ENCODE results near the gene CNTN5. TPM values are rescaled to one million over a fixed set of nuclear protein-coding genes. Genes with fewer than 3 reads are reported as not detected.

The CNTN5 gene
- total and polyA plus RNA-seq, 2 experiments from 2014 or later: 9.6 to 10.6 TPM

DNA sequence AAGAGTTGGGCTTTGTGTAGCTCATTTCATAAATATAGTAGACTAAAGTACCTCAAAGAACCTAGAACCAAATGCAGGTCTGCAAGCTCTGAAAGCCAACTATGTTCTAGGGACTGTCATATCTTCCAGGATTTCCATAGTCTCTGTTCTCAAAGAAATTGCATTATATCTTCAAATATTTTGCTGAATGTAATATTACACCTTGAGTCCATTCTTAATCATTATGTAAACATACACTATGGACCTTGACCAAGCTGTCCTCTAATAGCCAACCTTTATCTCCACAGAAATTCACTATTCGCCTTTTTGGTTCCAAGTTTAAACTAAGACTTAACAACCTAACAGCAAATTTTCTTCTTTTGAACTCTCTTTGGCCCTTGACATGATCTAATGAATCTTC lies 987.7 kb downstream of the CNTN5 start:
- DNase-seq (ENCODE audit: low spot score): peak; percentile 10
- Histone ChIP-seq H4K20me1 (ENCODE audit: insufficient read depth, poor library complexity, severe bottlenecking) (no peaks in the 10 kb centered on the region), H3K4me2 (no peak overlapping the region), H3K27me3 (no peaks in the 10 kb centered on the region), H3K9me2 (replicated peaks; ENCODE audit: insufficient read depth) (no peaks in the 10 kb centered on the region), H3K4me1 (ENCODE audit: insufficient read depth) (peaks cover 5% of the 10 kb centered on the region), H3K79me2 (no peaks in the 10 kb centered on the region), H3K4me3 (no peak overlapping the region), H2AFZ (no peak overlapping the region), H3K36me3 (replicated peaks; ENCODE audit: insufficient read depth, low read depth) (no peaks in the 10 kb centered on the region), H3K9me3 (ENCODE audit: low read depth) (no peaks in the 10 kb centered on the region), H3K27ac (no peak overlapping the region)
- TF ChIP-seq EZH2 (IDR thresholded peaks at IDR 0.05; ENCODE audit: borderline replicate concordance) (no peak), EZH2phosphoT487 (IDR thresholded peaks at IDR 0.05; ENCODE audit: low read depth, severe bottlenecking, unreplicated experiment) (no peak)
- TF ChIP-seq, protein P1, sequence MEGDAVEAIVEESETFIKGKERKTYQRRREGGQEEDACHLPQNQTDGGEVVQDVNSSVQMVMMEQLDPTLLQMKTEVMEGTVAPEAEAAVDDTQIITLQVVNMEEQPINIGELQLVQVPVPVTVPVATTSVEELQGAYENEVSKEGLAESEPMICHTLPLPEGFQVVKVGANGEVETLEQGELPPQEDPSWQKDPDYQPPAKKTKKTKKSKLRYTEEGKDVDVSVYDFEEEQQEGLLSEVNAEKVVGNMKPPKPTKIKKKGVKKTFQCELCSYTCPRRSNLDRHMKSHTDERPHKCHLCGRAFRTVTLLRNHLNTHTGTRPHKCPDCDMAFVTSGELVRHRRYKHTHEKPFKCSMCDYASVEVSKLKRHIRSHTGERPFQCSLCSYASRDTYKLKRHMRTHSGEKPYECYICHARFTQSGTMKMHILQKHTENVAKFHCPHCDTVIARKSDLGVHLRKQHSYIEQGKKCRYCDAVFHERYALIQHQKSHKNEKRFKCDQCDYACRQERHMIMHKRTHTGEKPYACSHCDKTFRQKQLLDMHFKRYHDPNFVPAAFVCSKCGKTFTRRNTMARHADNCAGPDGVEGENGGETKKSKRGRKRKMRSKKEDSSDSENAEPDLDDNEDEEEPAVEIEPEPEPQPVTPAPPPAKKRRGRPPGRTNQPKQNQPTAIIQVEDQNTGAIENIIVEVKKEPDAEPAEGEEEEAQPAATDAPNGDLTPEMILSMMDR (IDR thresholded peaks at IDR 0.05; ENCODE audit: poor library complexity): no peak
- 77% methylated on average over 1 of the region's 1 CpG for WGBS (ENCODE audit: low lambda C conversion rate, missing lambda C conversion rate)

- Histone ChIP-seq H4K20me1 (ENCODE audit: insufficient read depth, poor library complexity, severe bottlenecking) (no peaks in the 10 kb centered on the region), H3K27ac (no peak overlapping the region), H2AFZ (no peak overlapping the region), H3K4me2 (no peak overlapping the region), H3K9me3 (ENCODE audit: low read depth) (no peaks in the 10 kb centered on the region), H3K36me3 (replicated peaks; ENCODE audit: insufficient read depth, low read depth) (no peaks in the 10 kb centered on the region), H3K4me1 (ENCODE audit: insufficient read depth) (peaks cover 5% of the 10 kb centered on the region), H3K4me3 (no peak overlapping the region), H3K27me3 (no peaks in the 10 kb centered on the region), H3K79me2 (no peaks in the 10 kb centered on the region), H3K9me2 (replicated peaks; ENCODE audit: insufficient read depth) (no peaks in the 10 kb centered on the region)
- 50% methylated on average over 3 of the region's 3 CpGs for WGBS (ENCODE audit: low lambda C conversion rate, missing lambda C conversion rate)
- DNase-seq (ENCODE audit: low spot score): no peak
- TF ChIP-seq, protein P1 (IDR thresholded peaks at IDR 0.05; ENCODE audit: poor library complexity): no peak
- TF ChIP-seq EZH2 (IDR thresholded peaks at IDR 0.05; ENCODE audit: borderline replicate concordance): no peak
- TF ChIP-seq EZH2phosphoT487 (IDR thresholded peaks at IDR 0.05; ENCODE audit: low read depth, severe bottlenecking, unreplicated experiment): no peak
These were observed 989.0 kb downstream of the CNTN5 start for GRCh38 chr11:100009728-100010127.

- Histone ChIP-seq H3K27ac (no peak overlapping the region), H3K4me3 (no peak overlapping the region), H4K20me1 (ENCODE audit: insufficient read depth, poor library complexity, severe bottlenecking) (no peaks in the 10 kb centered on the region), H3K79me2 (no peaks in the 10 kb centered on the region), H2AFZ (no peak overlapping the region), H3K27me3 (no peaks in the 10 kb centered on the region), H3K9me3 (ENCODE audit: low read depth) (no peaks in the 10 kb centered on the region), H3K4me1 (ENCODE audit: insufficient read depth) (peaks cover 5% of the 10 kb centered on the region), H3K36me3 (replicated peaks; ENCODE audit: insufficient read depth, low read depth) (no peaks in the 10 kb centered on the region), H3K4me2 (no peak overlapping the region), H3K9me2 (replicated peaks; ENCODE audit: insufficient read depth) (no peaks in the 10 kb centered on the region)
- 82% methylated on average over 3 of the region's 3 CpGs for WGBS (ENCODE audit: low lambda C conversion rate, missing lambda C conversion rate)
- TF ChIP-seq, protein P1 (IDR thresholded peaks at IDR 0.05; ENCODE audit: poor library complexity): no peak
- TF ChIP-seq EZH2 (IDR thresholded peaks at IDR 0.05; ENCODE audit: borderline replicate concordance): no peak
- no peak for TF ChIP-seq EZH2phosphoT487 (IDR thresholded peaks at IDR 0.05; ENCODE audit: low read depth, severe bottlenecking, unreplicated experiment)
- DNase-seq (ENCODE audit: low spot score): no peak
These were observed 989.6 kb downstream of the CNTN5 start for GRCh38 chr11:100010393-100010792.

DNA sequence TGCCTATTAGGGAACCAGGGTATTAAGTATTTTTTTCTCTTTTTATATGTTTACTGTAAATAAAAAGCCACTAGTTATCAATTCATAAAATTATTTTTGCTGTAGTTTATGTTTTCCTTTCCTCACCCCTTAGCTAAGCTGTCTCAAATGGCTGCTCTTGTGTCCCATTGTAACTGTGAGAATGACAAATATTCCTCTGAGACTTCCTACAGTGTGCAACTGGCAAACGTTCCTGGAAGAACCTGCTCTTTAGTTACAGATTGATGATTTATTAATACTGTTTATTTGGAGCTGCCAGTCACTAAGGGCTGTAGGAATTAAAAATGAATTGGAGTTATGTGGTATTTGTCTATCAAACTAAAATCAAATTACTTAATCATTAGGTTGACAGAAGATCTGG lies 990.9 kb downstream of the CNTN5 start:
- Histone ChIP-seq H3K9me2 (replicated peaks; ENCODE audit: insufficient read depth) (no peaks in the 10 kb centered on the region), H3K4me1 (ENCODE audit: insufficient read depth) (peaks cover 5% of the 10 kb centered on the region), H2AFZ (no peak overlapping the region), H3K36me3 (replicated peaks; ENCODE audit: insufficient read depth, low read depth) (no peaks in the 10 kb centered on the region), H3K27ac (no peak overlapping the region), H3K9me3 (ENCODE audit: low read depth) (no peaks in the 10 kb centered on the region), H3K27me3 (no peaks in the 10 kb centered on the region), H3K79me2 (no peaks in the 10 kb centered on the region), H3K4me2 (no peak overlapping the region), H3K4me3 (no peak overlapping the region), H4K20me1 (ENCODE audit: insufficient read depth, poor library complexity, severe bottlenecking) (no peaks in the 10 kb centered on the region)
- no peak for DNase-seq (ENCODE audit: low spot score)
- TF ChIP-seq EZH2phosphoT487 (IDR thresholded peaks at IDR 0.05; ENCODE audit: low read depth, severe bottlenecking, unreplicated experiment) (no peak), EZH2 (IDR thresholded peaks at IDR 0.05; ENCODE audit: borderline replicate concordance) (no peak)
- TF ChIP-seq, protein P1 (IDR thresholded peaks at IDR 0.05; ENCODE audit: poor library complexity): no peak
- 32% methylated on average over 1 of the region's 1 CpG for WGBS (ENCODE audit: low lambda C conversion rate, missing lambda C conversion rate)

Data from hepatocyte (in vitro differentiated cells).